IPS-15b (cell line): ENCODE results near the gene SLC9A9.
"Not testable (repeated sequence)": the region's sequence is repeated elsewhere in the genome, so short reads cannot be mapped to it uniquely, and the experiment has no call there.

Source experiments
- H3K27me3 ChIP-seq: one replicate; pipeline ENCODE4 v1.6.1; 2013; ENCODE audit warnings: low read length; ENCODE audit not compliant: control insufficient read depth, insufficient read depth
- H3K36me3 ChIP-seq: one replicate; pipeline ENCODE4 v1.6.1; 2013; ENCODE audit warnings: low read length; ENCODE audit not compliant: control insufficient read depth, insufficient read depth
- H3K4me1 ChIP-seq: one replicate; pipeline ENCODE4 v1.6.1; 2013; ENCODE audit warnings: mild to moderate bottlenecking, low read length; ENCODE audit not compliant: control insufficient read depth, insufficient read depth
- H3K4me3 ChIP-seq: one replicate; pipeline ENCODE4 v1.5.1; 2013; ENCODE audit warnings: low read depth, low read length
- H3K9ac ChIP-seq: one replicate; pipeline ENCODE4 v1.6.1; 2013; ENCODE audit warnings: low read depth, mild to moderate bottlenecking, low read length
- H3K9me3 ChIP-seq: one replicate; pipeline ENCODE4 v1.6.1; 2013; ENCODE audit warnings: mild to moderate bottlenecking, low read length; ENCODE audit not compliant: control insufficient read depth, insufficient read depth

Gene SLC9A9

DNA sequence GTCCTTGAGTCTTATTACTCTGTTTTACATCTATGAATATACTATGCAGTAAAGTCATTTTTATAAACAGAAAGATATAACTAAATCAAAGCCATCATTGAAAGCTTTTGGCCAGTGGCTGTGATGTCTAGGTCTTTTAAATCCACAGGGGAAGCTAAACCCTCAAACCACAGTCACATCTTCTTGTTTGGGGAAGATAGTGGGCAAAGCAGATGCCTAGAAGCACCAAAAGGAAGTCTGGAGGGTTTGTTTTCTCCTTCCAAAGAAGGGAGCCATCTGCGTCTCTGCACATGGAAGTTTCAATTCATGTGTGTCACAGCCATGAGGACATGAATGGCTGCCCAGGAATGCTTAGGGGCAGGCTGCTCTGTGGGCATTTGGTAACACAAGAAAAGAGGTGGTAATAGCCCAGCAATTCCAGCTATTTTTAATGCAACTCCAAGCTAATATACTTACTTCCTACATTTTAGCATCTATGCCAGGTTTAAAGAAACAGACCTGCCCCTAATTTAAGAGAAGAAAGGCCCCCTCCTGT lies 322.2 kb downstream of the SLC9A9 start:
- no peaks in the 10 kb centered on the region for H3K4me1 ChIP-seq
- H3K9me3 ChIP-seq, result no peaks in the 10 kb centered on the region
- H3K36me3 ChIP-seq, result no peaks in the 10 kb centered on the region
- no peaks in the 10 kb centered on the region for H3K27me3 ChIP-seq
- H3K4me3 ChIP-seq, result no peak overlapping the region
- H3K9ac ChIP-seq, result no peak overlapping the region

DNA sequence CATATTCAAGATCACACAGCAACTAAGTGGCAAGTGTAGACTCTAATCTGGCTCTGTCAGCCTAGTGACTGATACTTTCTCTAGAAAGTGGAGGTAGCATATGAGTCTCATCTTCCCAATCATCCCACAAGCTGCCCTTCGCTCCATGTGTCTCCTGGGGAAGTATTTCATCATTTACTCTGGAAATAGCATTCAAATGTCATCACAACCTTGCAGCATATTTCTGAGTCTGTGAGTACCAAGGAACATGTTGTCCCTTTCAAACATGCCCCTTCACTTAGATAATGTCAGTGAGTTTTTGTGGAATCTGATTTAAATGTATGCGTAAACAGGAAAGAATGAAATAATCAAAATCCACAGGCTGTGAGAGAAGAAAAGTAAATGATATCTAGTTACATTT lies 322.9 kb downstream of the SLC9A9 start:
- Histone ChIP-seq H3K4me3 (no peak overlapping the region), H3K4me1 (no peaks in the 10 kb centered on the region), H3K36me3 (no peaks in the 10 kb centered on the region), H3K9me3 (no peaks in the 10 kb centered on the region), H3K9ac (no peak overlapping the region), H3K27me3 (no peaks in the 10 kb centered on the region)

DNA sequence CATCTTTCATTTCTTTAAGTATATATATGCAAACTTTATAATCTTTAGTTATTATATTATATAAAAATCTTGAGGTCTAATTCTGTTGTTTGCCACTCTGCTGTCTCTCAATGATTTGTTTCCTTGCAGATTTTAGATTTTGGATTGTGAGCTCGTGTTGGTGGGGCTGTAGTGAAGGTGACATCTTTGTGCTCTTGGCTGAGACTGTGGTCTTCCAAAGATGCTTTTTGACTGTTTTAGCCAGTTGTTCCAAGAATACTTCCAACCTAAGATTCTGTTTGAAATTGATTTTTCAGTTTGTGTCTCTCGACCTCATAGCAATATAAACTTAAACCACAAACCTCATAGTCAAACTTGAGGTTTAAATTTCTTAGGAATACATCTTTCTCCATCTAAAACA lies 326.5 kb downstream of the SLC9A9 start:
- no peaks in the 10 kb centered on the region for H3K9me3 ChIP-seq
- no peak overlapping the region for H3K9ac ChIP-seq
- no peak overlapping the region for H3K4me3 ChIP-seq
- H3K4me1 ChIP-seq, result no peaks in the 10 kb centered on the region
- H3K27me3 ChIP-seq, result no peaks in the 10 kb centered on the region
- no peaks in the 10 kb centered on the region for H3K36me3 ChIP-seq

DNA sequence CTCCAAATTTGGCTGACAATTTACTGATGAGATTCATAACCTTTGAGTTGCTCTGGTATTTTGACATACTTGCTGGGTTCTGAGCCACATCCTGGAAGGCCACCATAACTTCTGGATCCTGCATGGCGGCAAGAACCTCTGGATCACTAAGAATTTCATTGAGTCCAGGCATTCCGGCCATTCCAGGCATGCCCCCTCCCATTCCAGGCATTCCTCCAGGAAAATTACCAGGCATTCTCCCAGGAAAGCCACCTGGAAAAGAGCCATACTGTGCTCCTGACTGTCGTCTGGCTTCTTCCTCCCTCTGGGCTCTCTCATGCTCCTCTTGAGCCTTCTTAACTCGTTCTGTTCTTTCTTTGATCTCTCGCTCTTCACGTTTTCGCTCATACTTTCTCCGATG lies 331.1 kb downstream of the SLC9A9 start:
- H3K9me3 ChIP-seq, H3K4me1 ChIP-seq, H3K36me3 ChIP-seq, H3K4me3 ChIP-seq, H3K27me3 ChIP-seq, H3K9ac ChIP-seq: not testable (repeated sequence)

DNA sequence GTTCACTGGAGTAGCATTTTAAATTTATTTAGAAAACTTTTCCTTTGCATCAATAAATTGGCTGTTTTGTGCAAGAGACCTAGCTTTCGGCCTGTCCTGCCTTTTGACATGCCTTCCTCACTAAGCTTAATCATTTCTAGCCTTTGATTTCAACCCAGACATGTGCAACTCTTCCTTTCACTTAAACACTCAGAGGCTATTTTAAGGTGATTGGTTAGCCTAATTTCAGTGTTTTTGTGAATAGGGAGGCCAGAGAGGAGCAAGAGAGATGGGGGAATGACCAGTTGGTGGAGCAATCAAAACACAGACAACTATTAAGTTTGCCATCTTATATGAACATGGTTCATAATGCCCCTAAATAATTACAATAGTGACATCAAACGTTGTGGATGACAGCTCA lies 333.4 kb downstream of the SLC9A9 start:
- no peaks in the 10 kb centered on the region for H3K36me3 ChIP-seq

DNA sequence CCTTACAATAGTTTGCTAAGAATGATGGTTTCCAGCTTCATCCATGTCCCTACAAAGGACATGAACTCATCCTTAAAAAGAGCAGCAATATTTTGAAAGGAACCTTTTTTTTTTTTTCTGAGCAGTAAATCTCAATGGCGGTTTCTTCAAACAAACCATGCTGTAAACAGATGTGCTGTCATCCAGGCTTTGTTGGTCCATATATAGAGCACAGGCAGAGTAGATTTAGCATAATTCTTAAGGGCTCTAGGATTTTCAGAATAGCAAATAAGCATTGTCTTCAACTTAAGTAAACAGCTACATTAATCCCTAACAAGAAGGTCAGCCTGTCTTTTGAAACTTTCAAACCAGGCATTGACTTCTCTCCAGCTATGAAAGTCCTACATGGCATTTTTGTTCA lies 334.2 kb downstream of the SLC9A9 start:
- no peak overlapping the region for H3K9ac ChIP-seq
- H3K4me1 ChIP-seq, result no peaks in the 10 kb centered on the region
- H3K9me3 ChIP-seq, result no peaks in the 10 kb centered on the region
- H3K27me3 ChIP-seq, result no peaks in the 10 kb centered on the region
- H3K4me3 ChIP-seq, result no peak overlapping the region
- H3K36me3 ChIP-seq, result no peaks in the 10 kb centered on the region

More for the DNA sequence above, 333.4 kb downstream of the SLC9A9 start:
- H3K4me1 ChIP-seq, result no peaks in the 10 kb centered on the region
- no peak overlapping the region for H3K9ac ChIP-seq
- H3K4me3 ChIP-seq, result no peak overlapping the region
- no peaks in the 10 kb centered on the region for H3K9me3 ChIP-seq
- H3K27me3 ChIP-seq, result no peaks in the 10 kb centered on the region

DNA sequence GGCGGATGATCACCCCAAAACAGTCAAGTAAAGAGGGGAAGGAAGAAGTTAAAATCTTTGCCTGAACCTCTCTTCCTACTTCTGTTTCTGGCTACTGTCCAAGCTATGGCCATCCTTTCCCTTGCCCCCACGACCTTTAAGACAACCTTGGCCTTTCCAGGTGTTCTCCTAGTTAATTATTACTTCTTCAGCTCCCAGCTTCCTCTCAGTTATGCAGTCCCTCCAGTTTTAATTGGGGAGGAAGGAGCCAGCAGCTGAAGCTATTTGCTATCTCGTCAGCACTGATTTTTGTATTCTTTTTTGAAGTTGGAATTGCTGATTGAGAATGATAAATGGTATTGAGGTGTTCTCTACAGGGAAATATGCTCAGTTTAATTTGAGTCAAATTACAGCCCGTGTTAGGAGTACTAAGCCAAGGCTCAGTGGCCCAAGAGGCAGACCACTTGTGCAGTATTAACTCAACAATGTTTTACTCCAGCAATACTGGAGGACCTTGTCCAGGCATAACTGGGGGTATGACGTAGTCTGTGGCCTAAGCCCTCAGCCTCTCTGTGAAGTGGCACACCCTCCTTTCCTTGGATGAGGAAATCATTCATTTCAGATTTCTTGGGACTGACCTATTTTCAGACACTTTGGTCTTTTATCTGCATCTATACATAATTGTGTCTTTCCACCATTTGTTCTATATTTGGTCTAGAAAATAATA lies 336.9 kb downstream of the SLC9A9 start:
- no peak overlapping the region for H3K9ac ChIP-seq
- H3K4me1 ChIP-seq, result no peaks in the 10 kb centered on the region
- no peak overlapping the region for H3K4me3 ChIP-seq
- no peaks in the 10 kb centered on the region for H3K27me3 ChIP-seq
- H3K9me3 ChIP-seq, result no peaks in the 10 kb centered on the region
- H3K36me3 ChIP-seq, result no peaks in the 10 kb centered on the region

DNA sequence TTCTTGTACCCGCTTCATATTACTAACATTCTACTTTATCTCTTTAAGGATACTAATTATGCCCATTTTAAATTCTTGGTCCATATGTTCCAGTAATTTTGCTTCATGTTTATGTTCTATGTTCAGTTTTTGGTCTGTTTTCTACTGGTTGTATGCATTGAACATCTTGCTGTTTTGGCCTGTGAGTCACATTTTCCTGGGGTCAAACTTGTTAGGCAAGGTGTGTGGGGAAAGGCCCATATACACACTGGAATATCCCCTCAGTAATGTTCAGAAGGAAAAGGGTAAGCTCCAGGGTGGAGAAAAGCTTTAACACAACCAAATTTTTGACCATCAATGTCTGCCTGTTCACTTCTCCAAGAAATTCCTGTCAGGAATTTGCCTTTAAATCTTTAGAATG lies 337.7 kb downstream of the SLC9A9 start:
- H3K4me3 ChIP-seq, result no peak overlapping the region
- H3K27me3 ChIP-seq, result no peaks in the 10 kb centered on the region
- H3K4me1 ChIP-seq, result no peaks in the 10 kb centered on the region
- H3K9me3 ChIP-seq, result no peaks in the 10 kb centered on the region
- H3K36me3 ChIP-seq, result no peaks in the 10 kb centered on the region
- no peak overlapping the region for H3K9ac ChIP-seq

DNA sequence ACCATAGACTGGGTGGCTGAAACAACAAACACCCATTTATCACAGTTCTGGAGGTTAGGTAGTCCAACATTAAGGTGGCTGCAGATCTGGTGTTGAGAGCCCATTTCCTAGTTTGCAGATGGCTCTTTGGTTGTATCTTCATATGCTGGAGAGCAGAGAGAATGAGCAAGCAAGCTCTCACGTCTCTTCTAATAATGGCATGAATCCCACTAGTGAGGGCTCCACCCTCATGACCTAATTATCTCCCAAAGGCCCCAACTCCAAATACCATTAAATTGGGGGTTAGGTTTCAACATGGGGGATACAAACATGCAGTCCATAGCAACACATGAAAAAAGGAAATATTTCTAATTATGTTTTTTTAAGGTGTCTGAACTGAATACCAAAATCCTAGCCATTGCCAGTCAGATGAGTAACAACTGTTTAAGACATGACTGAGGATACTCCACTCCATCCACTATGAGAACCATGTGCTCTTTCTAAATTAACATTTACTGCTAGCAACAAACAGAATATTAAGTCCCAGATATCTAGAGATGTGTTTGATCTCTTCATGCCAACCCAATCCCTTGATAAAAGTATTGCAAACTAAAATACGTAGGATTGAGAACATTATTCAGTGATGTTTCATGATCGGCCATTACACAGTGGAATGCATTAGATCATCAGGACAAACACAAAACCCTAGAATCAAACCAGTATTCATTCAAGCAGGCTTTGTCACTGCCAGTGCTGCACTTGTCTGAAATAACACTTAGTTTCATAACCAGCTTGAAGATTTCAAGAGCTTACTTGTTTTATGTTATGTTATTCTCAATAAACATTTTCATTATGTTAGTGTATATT lies 340.3 kb downstream of the SLC9A9 start:
- no peak overlapping the region for H3K4me3 ChIP-seq
- H3K9me3 ChIP-seq, result no peaks in the 10 kb centered on the region
- H3K9ac ChIP-seq, result no peak overlapping the region
- no peaks in the 10 kb centered on the region for H3K4me1 ChIP-seq
- H3K27me3 ChIP-seq, result no peaks in the 10 kb centered on the region
- H3K36me3 ChIP-seq, result no peaks in the 10 kb centered on the region

DNA sequence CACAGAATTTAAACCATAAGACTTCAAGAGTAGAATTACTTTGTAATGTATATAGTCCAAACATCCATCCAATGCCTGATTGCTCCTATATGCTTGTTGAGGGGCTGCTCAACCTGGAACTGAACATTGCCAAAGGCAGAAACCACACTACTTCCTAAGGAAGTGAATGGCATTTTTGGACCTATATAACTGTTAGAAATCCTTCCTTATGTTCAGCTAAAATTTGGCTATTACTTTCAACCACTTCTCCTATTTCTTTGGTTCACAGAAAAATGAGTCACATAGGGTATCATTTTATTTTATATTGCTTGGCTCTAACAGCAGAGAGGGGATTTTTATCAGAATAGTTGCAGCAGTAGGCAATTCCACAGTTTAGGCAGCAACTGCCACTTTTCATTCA lies 342.1 kb downstream of the SLC9A9 start:
- H3K9me3 ChIP-seq, result no peaks in the 10 kb centered on the region
- H3K27me3 ChIP-seq, result no peaks in the 10 kb centered on the region
- H3K4me1 ChIP-seq, result peaks cover 6% of the 10 kb centered on the region
- H3K36me3 ChIP-seq, result no peaks in the 10 kb centered on the region
- no peak overlapping the region for H3K9ac ChIP-seq
- no peak overlapping the region for H3K4me3 ChIP-seq

DNA sequence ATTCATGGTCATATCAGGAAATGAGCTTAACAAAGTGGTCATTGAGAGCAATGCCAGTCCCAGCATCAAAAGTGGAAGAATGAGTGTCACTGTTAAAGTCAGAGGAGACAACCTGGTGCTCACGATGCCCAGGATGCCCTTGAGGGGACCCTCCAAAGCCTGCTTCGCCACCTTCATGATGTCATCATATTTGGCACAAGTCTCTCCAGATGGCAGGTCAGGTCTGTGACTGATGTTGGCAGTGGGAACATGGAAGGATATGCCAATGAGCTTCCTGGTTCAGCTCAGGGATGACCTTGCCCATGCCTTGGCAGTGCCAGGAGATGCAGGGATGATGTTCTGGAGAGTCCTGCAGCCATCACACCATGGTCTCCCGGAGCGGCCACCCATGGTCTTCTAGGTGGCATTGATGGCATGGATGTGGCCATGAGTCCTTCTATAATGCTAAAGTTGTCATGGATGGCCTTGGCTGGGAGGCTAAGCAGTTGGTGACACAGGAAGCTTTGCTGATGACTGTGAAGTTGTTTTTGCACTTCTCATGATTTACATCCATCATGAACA lies 344.9 kb downstream of the SLC9A9 start:
- Histone ChIP-seq H3K4me3 (no peak overlapping the region), H3K9ac (no peak overlapping the region), H3K36me3 (no peaks in the 10 kb centered on the region), H3K4me1 (peaks cover 6% of the 10 kb centered on the region), H3K9me3 (no peaks in the 10 kb centered on the region), H3K27me3 (no peaks in the 10 kb centered on the region)

DNA sequence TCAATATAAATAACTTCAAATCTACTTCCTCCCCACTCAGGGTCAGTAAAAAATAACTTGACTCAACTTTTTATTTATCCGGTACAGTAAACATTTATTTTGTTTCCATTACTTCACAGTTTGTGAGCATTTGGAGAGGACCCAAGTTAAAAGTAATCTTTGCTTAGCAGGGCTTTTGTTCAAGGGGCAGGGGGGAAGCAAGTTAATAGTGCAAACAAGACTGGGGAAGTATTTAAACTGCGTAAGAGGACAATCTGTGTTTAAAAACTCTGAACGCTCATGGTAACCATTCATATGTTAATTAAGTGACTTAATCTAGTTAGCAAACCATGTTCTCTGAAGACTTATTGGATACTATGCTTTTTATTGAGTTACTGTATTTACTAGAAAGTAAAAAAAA lies 346.2 kb downstream of the SLC9A9 start:
- no peaks in the 10 kb centered on the region for H3K9me3 ChIP-seq
- H3K4me1 ChIP-seq, result peaks cover 6% of the 10 kb centered on the region
- no peak overlapping the region for H3K4me3 ChIP-seq
- H3K36me3 ChIP-seq, result no peaks in the 10 kb centered on the region
- no peak overlapping the region for H3K9ac ChIP-seq
- H3K27me3 ChIP-seq, result no peaks in the 10 kb centered on the region
